ENCODE data around the gene PDE6D. TPM values are rescaled to one million over a fixed set of nuclear protein-coding genes. Genes with fewer than 3 reads are reported as not detected.

PDE6D gene
- total and polyA plus RNA-seq, 2 donors (not counting 1 experiment from before 2014, with no cell fraction given): 31.9 to 36.5 TPM

DNA sequence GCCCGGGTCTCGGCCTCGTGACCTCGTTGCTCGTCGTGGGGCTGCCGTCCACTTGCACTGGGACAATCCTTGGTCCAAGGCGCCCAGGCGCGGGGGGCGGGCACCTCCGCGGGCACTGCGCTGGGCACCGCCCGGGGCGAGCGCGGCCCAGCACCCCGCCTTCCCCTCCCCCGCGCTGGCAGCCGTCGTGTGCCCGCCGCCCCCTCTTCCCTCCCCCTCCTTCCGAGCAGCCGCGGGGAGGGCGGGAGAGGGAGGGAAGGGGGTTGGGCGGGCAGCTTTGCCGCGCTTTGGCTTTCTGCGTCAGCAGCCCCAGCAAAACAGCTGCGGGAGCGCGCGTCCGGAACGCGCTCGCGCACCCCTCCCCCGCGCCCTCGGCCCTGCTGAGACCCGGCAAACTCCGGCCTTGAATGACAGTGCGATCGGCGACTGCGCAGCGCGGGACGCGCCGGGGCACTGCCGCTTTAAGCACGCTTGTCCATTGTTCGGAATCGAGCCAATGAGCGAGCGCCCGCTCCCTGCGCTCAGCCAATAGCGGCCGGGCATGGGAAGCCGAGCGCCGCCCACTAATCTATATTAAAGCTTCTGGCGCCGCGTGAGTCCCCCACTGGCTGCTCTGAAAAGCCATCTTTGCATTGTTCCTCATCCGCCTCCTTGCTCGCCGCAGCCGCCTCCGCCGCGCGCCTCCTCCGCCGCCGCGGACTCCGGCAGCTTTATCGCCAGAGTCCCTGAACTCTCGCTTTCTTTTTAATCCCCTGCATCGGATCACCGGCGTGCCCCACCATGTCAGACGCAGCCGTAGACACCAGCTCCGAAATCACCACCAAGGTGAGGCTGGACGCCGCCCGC lies 72.9 kb downstream of the PDE6D start, which contains the start of gene PTMA:
PTMA (plus strand) TSS at position 599 of the 846 bp plus-strand sequence; CDS start at position 781, 182 bp downstream.
- Histone ChIP-seq H3K9me3 (ENCODE audit: control extremely low read depth in 1 of 3, control insufficient read depth in 2 of 3, insufficient read depth in 1 of 3, low read length in 2 of 3) (no peaks in the 10 kb centered on the region), H3K9ac (ENCODE audit: low read length) (peak within 1 kb of the TSS; percentile 99), H3K4me3 (ENCODE audit: control extremely low read depth in 1 of 5, extremely low read depth in 1 of 5, insufficient read depth in 1 of 5, low read depth in 2 of 5, low read length in 4 of 5) (peak within 1 kb of the TSS; percentile 89 to 99 (median 98)), H3K27ac (ENCODE audit: low read length in 2 of 2) (peak within 1 kb of the TSS; percentile 98 to 99), H2AFZ (ENCODE audit: insufficient read depth, low read depth, low read length, poor library complexity, severe bottlenecking) (peak within 1 kb of the TSS; percentile 93), H3K79me2 (ENCODE audit: control insufficient read depth, insufficient read depth, low read length) (peaks cover 67% of the 10 kb centered on the region), H3K4me2 (replicated peaks; ENCODE audit: low read depth, low read length, poor library complexity, severe bottlenecking) (peak within 1 kb of the TSS; percentile 94), H3K36me3 (replicated peaks in 1 of 2; ENCODE audit: control extremely low read depth in 1 of 2, control insufficient read depth in 1 of 2, extremely low read depth in 1 of 2, insufficient read depth in 2 of 2, low read length in 1 of 2) (peaks cover 0 to 18% of the 10 kb centered on the region in 2 experiments), H4K20me1 (ENCODE audit: control insufficient read depth, insufficient read depth, low read length, poor library complexity, severe bottlenecking) (peaks cover 40% of the 10 kb centered on the region), H3K4me1 (ENCODE audit: control insufficient read depth in 2 of 2, insufficient read depth in 2 of 2, low read length in 2 of 2) (peaks cover 26 to 45% of the 10 kb centered on the region in 2 donors), H3K27me3 (replicated peaks in 1 of 4; ENCODE audit: control extremely low read depth in 1 of 4, control insufficient read depth in 3 of 4, insufficient read depth in 4 of 4, low read length in 3 of 4) (no peaks in the 10 kb centered on the region)
- Mint-ChIP-seq H3K4me1 (peaks cover 36% of the 10 kb centered on the region), H3K9me3 (ENCODE audit: insufficient read depth) (no peaks in the 10 kb centered on the region), H3K27ac (peak within 1 kb of the TSS; percentile 100), H3K4me3 (peak within 1 kb of the TSS; percentile 99), H3K27me3 (no peaks in the 10 kb centered on the region)
- TF ChIP-seq EZH2 (IDR thresholded peaks at IDR 0.05; ENCODE audit: borderline replicate concordance, insufficient read depth, low read depth, low read length, poor library complexity, severe bottlenecking): no peak
- TF ChIP-seq, protein P1, sequence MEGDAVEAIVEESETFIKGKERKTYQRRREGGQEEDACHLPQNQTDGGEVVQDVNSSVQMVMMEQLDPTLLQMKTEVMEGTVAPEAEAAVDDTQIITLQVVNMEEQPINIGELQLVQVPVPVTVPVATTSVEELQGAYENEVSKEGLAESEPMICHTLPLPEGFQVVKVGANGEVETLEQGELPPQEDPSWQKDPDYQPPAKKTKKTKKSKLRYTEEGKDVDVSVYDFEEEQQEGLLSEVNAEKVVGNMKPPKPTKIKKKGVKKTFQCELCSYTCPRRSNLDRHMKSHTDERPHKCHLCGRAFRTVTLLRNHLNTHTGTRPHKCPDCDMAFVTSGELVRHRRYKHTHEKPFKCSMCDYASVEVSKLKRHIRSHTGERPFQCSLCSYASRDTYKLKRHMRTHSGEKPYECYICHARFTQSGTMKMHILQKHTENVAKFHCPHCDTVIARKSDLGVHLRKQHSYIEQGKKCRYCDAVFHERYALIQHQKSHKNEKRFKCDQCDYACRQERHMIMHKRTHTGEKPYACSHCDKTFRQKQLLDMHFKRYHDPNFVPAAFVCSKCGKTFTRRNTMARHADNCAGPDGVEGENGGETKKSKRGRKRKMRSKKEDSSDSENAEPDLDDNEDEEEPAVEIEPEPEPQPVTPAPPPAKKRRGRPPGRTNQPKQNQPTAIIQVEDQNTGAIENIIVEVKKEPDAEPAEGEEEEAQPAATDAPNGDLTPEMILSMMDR (IDR thresholded peaks at IDR 0.05): no peak
- ChIA-PET POLR2A (interaction anchor here (0.6 to 5.7 kb wide), 13 partner anchors 9 to 1369 kb away, joined by 3 to 345 read pairs (median 10); partner anchors contain the start of gene NCL), CTCF (interaction anchor here (1.0 to 8.2 kb wide), 8 partner anchors 8 to 99 kb away, joined by 3 to 208 read pairs (median 20); no protein-coding TSS in a partner anchor)
- peak; percentile 57 for ATAC-seq (ENCODE audit: low read depth)
- DNase-seq: peak; percentile 100
- WGBS (ENCODE audit: insufficient coverage): under 1% methylated on average over 94 of the region's 97 CpGs
- intact Hi-C loops (cut with micrococcal nuclease): loop anchor here (1.0 to 2.0 kb wide), 5 partner anchors 9 to 96 kb away; partner anchors contain the start of gene PDE6D
